H1 (cell line): ENCODE results near the gene ARRB1. TPM values are rescaled to one million over a fixed set of nuclear protein-coding genes. Genes with fewer than 3 reads are reported as not detected.

ENCODE experiments used
- CEBPB ChIP-seq: IDR thresholded peaks from 2 replicates; pipeline ENCODE4 v1.6.1; 2012; ENCODE audit warnings: low read depth, low read length
- RXRA ChIP-seq: IDR thresholded peaks from 2 replicates; pipeline ENCODE4 v1.6.1; 2011; ENCODE audit warnings: low read depth, mild to moderate bottlenecking, low read length, moderate library complexity; ENCODE audit not compliant: insufficient read depth
- SP1 ChIP-seq: IDR thresholded peaks from 2 replicates; pipeline ENCODE4 v1.6.1; 2011; ENCODE audit warnings: low read depth, low read length
- polyA plus RNA-seq, 7 experiments: library from polyadenylated mRNA; depleted of rRNA in 3 of 7; stranded (reverse) in 5 of 7; unstranded in 2 of 7; fragments of >200 nt in 5 of 7; fragments of 200-250 nt in 2 of 7; gene quantifications; 1 replicate in 5 of 7; 2 replicates in 1 of 7; 4 replicates in 1 of 7; pipeline versions ENCODE4 v1.2.1 to v1.2.3, GENCODE V29; 2011 to 2013; ENCODE audit warnings: missing spikeins in 2 of 7, mixed read lengths in 2 of 7
- total RNA-seq: library from RNA; stranded (reverse); fragmentation: NEBNext Ultra II Directional; extraction: Animal tissue kit (Norgen Biotek cat#: 25700); gene quantifications from 2 replicates; pipeline ENCODE4 v1.2.1, GENCODE V29; 2021

ARRB1 gene
- total and polyA plus RNA-seq, 2 of the 8 experiments (the other 6 are each of a cell fraction or from before 2014, with no cell fraction given), result 9.4 to 31.8 TPM

DNA sequence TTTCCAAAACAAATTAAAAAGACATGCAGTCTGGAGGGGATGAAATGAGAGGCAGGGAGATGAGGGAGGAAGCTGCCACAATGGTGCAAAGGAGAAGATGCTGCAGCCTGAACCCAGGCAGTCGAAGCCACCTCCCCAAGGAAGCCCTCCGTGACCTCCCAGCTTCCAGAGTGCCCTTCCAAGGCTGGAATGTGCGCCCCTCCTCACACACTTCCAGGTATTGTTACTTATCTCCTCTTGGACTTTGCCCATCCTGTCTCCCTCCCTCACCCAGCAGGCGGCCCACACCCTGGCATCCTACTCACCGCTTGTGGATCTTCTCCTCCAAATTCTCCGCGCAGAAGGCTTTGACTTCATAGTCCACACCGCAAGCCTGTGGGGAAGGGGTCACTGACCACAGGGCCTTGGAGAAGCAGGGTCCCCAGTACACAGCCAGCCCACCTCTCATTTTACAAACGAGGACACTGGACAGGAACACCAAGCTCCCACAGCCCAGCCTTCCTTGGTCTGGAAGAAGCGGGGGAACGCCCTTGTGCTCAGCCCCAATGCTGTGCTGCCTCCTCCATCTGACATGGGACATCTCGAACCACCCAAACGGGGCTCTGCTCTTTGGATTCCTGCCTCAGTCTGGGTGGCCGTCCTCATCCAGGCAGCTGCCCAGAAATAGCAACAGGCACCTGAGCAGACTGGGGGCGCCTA, 70.5 kb downstream of the ARRB1 start (continued):
- TF ChIP-seq SP1 (no peak), RXRA (no peak), CEBPB (no peak)
